Fibroblast of the aortic adventitia (primary cell): ENCODE measurements around the gene BCR. TPM values are rescaled to one million over a fixed set of nuclear protein-coding genes. Genes with fewer than 3 reads are reported as not detected.

Source experiments
- DNase-seq: peaks from one replicate; pipeline ENCODE4 v3.0.0-alpha.2; 2010; ENCODE audit warnings: low read depth
- H3K4me3 ChIP-seq: 2 replicates; pipeline ENCODE4 v1.5.1; 2011; ENCODE audit warnings: low read depth, mild to moderate bottlenecking, control low read depth, low read length, moderate library complexity
- total RNA-seq: library from RNA; depleted of rRNA; stranded (reverse); fragments of >200 nt; gene quantifications from 2 replicates; pipeline ENCODE4 v1.2.3, GENCODE V29; 2012; ENCODE audit warnings: low replicate concordance
- TF ChIP-seq, protein P1 (sequence below): IDR thresholded peaks from 2 replicates; pipeline ENCODE4 v1.5.1; 2011; ENCODE audit warnings: mild to moderate bottlenecking, low read length, control low read depth, inconsistent platforms; ENCODE audit not compliant: insufficient read depth

The BCR gene
- total RNA-seq, 1 donor, result 37.3 TPM

DNA sequence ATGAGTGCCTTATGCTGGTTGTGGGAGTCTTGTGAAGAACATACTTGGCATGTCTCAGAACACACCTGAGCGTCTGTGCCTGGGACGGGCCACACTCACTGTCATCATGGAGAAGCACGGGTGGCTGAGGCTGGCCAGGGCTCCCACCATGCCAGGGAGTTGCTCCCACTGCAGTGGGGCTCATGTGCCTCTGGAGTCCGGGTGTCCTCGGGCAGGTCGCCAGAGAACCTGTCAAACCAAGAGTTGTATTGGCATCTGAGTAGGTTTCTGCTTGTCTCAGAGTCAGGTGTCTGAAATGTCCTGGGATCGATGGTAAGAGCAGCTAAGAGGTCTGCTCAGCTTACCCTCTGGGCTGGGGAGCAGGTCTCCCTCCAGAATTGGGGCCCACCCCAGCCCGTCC is 92.1 kb downstream of the BCR start:
- TF ChIP-seq, protein P1, sequence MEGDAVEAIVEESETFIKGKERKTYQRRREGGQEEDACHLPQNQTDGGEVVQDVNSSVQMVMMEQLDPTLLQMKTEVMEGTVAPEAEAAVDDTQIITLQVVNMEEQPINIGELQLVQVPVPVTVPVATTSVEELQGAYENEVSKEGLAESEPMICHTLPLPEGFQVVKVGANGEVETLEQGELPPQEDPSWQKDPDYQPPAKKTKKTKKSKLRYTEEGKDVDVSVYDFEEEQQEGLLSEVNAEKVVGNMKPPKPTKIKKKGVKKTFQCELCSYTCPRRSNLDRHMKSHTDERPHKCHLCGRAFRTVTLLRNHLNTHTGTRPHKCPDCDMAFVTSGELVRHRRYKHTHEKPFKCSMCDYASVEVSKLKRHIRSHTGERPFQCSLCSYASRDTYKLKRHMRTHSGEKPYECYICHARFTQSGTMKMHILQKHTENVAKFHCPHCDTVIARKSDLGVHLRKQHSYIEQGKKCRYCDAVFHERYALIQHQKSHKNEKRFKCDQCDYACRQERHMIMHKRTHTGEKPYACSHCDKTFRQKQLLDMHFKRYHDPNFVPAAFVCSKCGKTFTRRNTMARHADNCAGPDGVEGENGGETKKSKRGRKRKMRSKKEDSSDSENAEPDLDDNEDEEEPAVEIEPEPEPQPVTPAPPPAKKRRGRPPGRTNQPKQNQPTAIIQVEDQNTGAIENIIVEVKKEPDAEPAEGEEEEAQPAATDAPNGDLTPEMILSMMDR, result no peak
- DNase-seq, result no peak

DNA sequence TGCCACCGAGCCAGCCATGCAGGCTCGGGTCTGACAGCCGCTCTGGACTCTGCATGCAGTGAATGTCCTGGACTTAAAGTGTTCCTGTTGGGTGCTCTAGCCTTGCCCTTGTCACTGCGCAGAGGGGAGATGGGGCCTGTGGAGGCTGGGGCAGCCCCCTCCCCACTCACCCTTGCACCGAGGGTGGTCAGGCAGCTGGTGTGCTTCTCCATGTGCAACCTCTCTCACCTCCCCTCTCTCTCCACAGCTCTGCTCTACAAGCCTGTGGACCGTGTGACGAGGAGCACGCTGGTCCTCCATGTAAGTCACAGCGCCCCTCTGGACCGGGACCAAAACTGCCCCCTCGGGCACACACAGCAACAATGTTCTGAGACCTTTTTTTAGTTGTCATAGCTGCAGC is 92.5 kb downstream of the BCR start:
- no peak overlapping the region for H3K4me3 ChIP-seq
- TF ChIP-seq, protein P1, result no peak
- no peak for DNase-seq

More for the DNA sequence above, 92.1 kb downstream of the BCR start:
- no peak overlapping the region for H3K4me3 ChIP-seq

DNA sequence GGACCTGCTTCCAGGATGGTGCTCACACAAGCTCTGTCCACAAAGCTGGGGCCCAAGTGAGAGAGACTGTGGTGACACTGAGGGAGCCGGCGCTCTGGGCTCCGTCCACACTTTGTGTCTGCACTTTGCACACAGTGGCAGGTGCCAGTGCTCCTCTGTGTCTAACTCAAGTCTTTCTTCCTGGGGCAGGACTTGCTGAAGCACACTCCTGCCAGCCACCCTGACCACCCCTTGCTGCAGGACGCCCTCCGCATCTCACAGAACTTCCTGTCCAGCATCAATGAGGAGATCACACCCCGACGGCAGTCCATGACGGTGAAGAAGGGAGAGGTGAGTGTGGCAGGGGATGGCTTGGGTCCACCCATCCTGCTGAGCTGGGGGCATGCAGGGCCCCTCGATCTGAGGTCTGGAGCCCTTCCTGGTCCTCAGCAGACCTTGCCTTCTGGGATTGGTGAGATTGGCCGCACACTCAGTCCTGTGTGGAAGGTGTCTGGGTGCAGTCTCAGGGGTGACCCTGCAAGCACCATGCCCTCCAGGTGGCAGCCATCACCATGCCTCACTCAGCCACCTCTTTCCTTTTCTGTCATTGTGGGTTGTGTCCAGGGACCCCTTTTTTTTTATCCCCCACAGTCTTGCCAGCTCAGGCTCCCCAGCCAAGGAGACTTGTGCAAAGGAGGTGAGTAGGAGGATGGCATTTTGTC is 93.3 kb downstream of the BCR start:
- DNase-seq, result no peak
- H3K4me3 ChIP-seq, result no peak overlapping the region
- TF ChIP-seq, protein P1, result no peak

DNA sequence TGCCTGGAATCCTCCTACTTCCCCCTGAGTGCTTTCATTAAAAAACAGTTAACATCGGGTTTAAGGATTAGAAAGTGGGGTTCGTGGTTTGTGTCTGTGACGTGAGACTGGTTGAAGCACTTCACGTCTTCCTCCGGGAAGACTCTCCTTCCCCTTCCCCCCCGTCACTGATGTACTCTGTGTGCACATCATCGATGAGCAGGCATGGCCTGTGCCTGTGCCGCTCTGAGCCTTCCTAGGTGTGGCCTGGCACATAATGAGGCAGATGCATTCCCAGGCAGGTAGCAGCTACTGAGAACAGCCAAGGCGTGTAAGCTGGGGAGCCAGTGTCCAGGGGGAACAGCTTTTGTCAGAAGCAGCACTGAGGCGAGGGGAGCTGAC is 93.8 kb downstream of the BCR start:
- no peak for DNase-seq
- TF ChIP-seq, protein P1, result no peak
- H3K4me3 ChIP-seq, result no peak overlapping the region

DNA sequence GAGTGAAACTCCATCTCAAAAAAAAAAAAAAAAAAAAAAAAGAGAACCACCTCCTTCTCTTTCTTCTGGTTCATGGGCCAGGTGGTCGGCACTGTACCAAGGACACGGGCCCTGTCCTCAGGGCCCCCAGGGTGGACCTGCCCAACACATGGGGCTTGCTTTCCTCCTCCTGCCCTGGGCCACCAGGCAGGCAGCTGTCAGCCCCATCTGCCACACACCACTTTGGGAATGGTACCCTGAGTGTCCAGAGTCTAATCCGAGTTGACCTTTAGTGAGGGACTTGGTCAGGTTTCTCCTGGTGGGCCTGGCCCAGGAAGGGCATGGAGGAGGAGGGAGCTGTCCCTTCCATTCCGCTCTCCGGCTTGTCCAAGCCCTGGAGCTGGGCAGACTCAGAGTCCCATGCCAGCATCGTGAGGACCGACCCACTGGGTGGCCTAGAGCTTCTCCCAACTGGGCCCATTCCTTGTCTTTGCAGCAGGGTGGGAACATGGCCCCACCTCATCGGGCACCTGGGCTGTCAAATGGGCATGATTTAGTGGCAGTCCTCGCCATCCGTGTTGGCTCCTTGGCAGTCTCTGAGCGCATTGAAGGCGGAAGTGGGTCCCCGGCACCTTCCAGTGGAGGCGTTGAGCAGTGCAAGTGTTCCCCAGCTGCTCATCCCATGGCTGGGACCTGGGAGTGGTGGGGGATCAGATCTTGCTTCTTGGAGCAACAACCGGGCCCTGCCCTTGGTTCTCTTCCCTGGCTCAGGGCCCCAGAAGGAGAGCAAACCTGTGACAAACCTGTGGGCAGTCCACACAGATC is 94.8 kb downstream of the BCR start:
- H3K4me3 ChIP-seq, result no peak overlapping the region
- TF ChIP-seq, protein P1, result no peak
- no peak for DNase-seq

DNA sequence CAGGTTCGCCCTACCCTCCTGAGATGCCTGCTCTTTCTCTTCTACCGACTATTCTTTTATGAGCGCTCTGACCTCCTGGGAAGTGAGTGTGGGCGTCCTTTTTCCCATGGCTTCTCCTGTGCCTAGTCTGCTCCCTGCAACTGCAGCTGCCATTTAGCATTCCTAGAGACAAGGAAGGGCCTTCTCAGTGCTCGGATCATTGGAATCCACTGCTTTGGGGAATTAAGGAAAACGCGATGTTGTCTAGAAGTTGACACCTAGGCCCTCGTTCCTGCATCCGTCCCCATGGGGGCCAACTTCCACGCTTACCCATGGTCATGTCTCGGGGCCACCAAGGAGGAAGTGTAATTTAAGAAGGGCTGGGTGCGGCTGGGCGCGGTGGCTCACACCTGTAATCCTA is 95.4 kb downstream of the BCR start:
- DNase-seq, result no peak
- TF ChIP-seq, protein P1, result no peak

More for the DNA sequence above, 95.4 kb downstream of the BCR start:
- H3K4me3 ChIP-seq, result no peak overlapping the region
